Stimulated activated naive CD8-positive, alpha-beta T cell treated with anti-CD3 and anti-CD28 coated beads, Interleukin-15, Interleukin-2, amounts not matched to agents 100 U/mL and 50 U/mL, for 24 hours (primary cell): ENCODE data around the gene TBX2.

Experiments
- ATAC-seq: fragments of 150-1000 bp; cut with Tn5 transposase; one replicate; pipeline ENCODE4 v1.10.0; 2021
- DNase-seq: peaks from one replicate; pipeline ENCODE4 v3.0.0; 2021

TBX2 gene

DNA sequence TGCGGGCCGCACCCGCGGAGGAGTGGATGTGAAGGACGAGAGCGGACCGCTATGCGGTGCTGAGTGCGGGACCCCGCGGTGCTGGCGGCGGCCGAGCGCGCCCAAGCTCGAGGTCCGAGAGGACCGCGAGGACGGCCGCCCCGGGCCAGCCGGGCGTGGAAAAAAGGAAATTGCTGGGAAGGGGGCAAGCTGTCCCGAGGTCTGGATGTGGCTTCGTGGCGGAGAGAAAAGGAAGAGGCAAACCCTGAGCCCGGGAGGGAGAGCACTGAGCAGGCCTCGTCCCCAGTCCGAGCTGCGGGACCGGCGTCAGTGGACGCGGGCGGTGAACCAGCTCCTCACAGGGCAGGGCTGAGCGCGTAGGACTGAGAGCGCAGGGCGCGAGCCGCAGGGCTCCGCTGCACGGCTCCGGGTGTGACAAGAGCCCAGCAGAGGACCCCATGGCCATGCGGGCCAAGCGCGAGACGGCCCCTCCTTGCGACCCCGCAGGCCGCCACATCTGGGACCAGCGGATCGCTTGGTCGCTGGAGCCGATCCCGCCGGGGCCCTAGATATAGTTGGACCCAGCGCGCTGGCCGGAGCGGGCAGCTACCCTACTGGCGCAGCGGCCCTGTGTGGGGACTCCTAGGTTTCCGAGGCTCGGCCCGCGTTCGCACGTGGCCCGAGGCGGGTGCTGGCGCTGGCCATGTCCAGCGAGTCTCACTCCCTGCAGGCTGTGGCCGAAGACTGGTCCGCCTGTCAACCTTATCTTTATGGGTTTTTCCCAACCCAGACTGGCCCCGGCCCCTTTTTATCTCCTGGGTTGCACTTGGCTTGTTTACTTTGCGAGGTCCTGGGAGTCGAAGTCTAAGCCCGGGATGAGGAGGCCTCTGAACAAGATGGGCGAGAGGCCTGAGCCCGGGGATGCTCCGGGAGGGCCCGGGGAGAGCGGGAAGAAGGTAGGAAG is 55.0 kb downstream of the TBX2 start:
- ATAC-seq, result no peak
- DNase-seq, result no peak

DNA sequence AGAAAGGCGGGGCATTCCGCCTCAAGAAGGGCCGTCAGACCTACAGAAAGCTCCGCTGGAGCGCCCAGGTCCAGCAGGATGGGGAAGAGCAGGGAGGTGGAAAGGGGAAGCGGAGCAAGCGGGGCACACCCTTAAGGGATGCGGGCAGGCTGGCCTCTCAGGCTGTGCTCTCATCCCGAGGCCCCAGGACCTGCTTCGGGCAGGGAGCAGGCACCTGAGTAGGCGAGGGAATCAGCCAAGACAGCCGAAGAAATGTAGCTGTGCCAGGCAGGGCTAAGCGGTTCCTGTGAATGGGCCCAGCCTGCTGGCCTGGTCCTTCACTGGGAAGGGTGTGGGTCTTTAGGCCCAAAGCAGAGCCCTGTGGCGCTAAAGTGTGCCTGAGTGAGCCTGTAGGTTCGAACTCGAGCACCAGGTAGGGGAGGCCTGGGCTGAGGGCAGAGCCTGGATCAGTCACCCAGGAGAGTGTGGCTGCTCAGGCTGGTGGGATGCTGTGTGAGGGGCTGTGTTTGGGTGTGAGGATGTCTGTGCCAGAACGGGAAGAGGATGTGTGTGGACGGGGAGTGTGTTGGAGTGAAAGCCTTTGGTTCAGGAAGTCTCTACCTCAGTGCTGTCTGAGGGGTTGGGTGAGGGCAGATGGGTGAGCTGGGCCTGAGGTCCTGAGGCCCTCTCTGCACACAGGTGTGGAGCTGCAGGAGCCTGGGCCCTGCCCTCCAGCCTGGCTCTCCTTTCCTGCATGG is 55.8 kb downstream of the TBX2 start:
- DNase-seq (no peak), ATAC-seq (no peak)

DNA sequence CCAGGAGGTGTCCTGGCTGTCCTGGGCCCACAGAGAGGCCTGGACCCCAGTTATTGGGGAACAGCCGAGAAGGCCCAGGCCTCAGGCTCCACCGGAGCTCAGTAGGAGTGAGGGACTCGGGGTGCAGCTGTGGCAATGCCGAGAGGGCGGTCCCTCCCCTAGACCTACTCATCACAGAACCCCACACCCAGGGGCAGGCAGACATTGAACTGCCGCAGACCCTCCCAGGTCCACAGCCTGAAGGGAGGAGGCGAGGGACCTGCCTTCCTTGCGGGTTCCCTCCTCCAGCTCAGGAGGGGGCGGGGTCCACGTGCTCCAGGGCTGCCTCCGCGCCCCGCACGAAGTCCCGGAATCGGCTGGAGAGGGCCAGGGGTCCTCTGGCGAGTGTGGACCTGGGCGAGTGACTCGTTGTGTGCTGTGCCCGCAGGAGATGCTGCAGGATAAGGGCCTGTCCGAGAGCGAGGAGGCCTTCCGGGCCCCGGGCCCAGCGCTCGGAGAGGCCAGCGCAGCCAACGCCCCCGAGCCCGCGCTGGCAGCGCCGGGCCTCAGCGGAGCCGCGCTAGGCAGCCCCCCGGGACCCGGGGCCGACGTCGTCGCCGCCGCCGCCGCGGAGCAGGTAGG is 56.5 kb downstream of the TBX2 start:
- DNase-seq (no peak), ATAC-seq (no peak)

DNA sequence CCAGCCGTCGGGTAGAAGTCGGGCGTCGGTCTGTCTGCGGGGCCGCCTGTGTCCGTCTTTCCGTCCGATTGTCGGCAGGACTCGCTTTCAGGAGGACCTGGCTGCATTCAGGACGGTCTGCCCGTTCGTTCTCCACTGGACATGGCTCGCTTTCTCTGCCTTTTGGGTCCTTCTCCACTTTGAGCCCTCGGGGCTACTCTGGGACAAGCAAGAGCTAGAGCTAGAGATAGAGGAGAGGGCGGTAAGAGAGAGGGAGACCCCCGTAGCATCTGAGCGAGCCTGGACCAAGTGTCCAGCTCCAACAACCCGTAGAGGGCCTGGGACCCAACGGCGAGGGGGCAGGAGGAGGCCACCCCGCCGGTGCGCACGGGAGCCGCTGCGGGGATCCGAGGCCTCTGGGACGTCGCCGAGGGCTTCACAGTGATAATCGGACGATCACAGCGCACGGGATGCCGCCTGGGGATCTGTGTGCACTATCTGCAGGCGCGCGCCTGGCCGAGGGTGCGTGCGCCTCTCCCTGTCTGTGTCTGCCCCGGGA is 57.1 kb downstream of the TBX2 start:
- ATAC-seq, result no peak

DNA sequence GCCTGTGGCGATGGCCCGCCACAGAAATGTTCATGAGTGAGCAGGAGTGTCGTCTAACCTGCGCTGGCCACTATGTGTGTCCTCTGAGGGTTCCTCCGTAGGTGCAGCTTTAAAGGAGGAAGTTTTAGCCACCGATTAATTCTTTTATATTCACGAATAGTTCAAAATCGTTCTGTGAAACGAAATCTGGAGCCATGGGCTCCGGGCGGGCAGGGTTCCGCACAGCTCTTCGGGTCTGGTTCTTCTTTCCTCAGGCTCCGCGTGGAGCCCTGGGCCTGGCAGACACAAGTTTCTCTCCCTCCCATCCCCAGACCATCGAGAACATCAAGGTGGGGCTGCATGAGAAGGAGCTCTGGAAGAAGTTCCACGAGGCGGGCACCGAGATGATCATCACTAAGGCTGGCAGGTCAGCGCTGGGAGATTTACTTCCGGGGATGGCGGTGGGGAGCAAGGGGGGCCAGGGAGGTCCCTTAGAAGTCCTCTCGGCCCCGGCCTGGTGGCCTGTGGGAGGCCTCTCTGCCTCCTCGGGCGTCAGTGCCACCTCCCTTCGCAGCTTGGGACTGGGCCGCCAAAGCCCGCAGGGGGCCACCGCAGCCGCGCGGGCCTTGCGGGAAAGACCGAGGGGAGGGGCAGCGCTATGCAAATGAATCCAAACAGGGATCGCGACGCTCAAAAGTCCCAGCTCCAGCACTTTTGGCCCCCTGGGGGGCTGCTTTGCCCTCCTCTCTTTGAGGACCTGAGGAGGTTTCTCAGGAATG is 57.8 kb downstream of the TBX2 start:
- DNase-seq, result no peak

More for the DNA sequence above, 57.1 kb downstream of the TBX2 start:
- DNase-seq, result no peak

DNA sequence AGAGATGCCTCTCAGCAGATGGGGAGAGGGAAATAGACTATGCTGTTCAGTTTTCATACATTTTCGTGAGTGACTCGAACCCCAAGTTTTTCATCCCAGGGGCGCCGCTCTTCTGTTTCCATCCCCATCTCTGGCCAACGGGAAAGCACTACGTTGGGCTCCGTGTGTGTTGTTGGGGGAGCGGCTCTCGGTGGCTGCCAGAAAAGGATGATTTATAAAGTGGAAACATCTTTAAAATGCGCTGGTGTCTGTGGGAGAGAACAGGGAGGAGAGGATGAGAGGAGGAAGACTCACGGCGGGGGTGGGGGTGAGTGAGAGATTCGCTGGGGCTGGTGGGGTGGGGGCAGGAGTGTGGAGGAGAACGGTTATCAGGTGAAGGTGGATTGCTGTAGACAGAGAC is 58.4 kb downstream of the TBX2 start:
- DNase-seq (no peak), ATAC-seq (no peak)

More for the DNA sequence above, 57.8 kb downstream of the TBX2 start:
- ATAC-seq, result no peak

DNA sequence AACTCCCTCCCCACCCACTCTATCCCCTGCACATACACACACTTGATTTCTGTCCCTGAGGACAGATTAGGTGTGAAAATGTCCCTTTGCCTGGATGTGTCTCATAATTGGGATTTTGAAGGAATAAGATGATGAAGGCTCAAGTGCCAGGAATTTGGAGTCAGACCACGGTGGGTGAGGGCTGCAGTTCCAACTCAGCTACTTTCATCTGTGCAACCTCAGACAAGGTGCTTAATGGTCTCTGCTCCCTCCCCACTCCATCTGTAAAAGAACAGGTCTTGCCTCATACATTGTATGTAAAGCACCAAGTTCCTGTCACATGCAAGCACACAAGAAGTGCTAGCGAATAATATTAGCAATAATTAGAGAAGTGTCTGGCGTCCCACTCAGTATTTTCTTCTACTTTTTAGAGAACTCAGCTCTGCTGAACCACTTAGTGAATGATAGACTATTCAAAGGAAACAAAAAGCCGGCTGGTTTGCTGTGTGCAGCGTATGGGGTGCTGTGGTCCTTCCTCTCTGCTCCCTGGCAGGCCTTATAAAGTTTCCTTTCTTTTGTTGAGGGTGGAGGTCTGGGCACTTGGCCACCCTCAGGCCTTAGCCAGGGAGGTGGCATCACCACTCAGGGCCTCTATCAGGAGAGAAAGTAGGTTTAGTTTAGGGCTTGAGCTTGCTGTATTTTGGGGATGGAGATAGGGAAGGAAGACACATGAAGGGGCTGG is 58.9 kb downstream of the TBX2 start:
- DNase-seq (no peak), ATAC-seq (no peak)
